K562 (cell line): Measurements from ENCODE around the gene OR51V1. TPM values are rescaled to one million over a fixed set of nuclear protein-coding genes. Genes with fewer than 3 reads are reported as not detected.

Source experiments
- CBX1 ChIP-seq: sonication (generic); IDR thresholded peaks from 2 replicates; pipeline ENCODE4 v1.6.1; 2016; ENCODE audit warnings: antibody characterized with exemption, low read depth, mild to moderate bottlenecking
- ELF2 ChIP-seq: fragments of 250-450 bp; sonication (Bioruptor Pico); IDR thresholded peaks from 2 replicates; pipeline ENCODE4 v1.5.0; 2021; ENCODE audit warnings: mild to moderate bottlenecking
- ETV5 ChIP-seq: sonication (generic); formaldehyde crosslinking; IDR thresholded peaks from 2 replicates; pipeline ENCODE4 v1.4.0; 2020; ENCODE audit warnings: low read depth, mild to moderate bottlenecking, missing genetic modification reagents
- FOSL1 ChIP-seq: fragments of 200-800 bp; sonication (Bioruptor generic); conservative IDR thresholded peaks from 2 replicates; pipeline ENCODE4 v1.6.1; 2016; ENCODE audit warnings: missing genetic modification characterization, missing compliant biosample characterization
- HSF4 ChIP-seq: fragments of 250-450 bp; sonication (Bioruptor Pico); IDR thresholded peaks from 2 replicates; pipeline ENCODE4 v2.1.2; 2022; ENCODE audit warnings: mild to moderate bottlenecking, moderate library complexity, borderline replicate concordance
- LCOR ChIP-seq: sonication (generic); formaldehyde crosslinking; IDR thresholded peaks from 2 replicates; pipeline ENCODE4 v1.8.0; 2022; ENCODE audit warnings: mild to moderate bottlenecking, missing genetic modification reagents
- MAFG ChIP-seq: fragments of 450-650 bp; conservative IDR thresholded peaks from 2 replicates; pipeline ENCODE4 v1.6.1; 2016; ENCODE audit warnings: missing genetic modification characterization, missing compliant biosample characterization
- MCM3 ChIP-seq: fragments of 450-650 bp; IDR thresholded peaks from 2 replicates; pipeline ENCODE4 v1.6.1; 2016
- NCOA1 ChIP-seq: fragments of 450-650 bp; IDR thresholded peaks from 2 replicates; pipeline ENCODE4 v1.6.1; 2016; ENCODE audit warnings: low read depth
- OTX1 ChIP-seq: fragments of 450-650 bp; formaldehyde crosslinking; IDR thresholded peaks from 2 replicates; pipeline ENCODE4 v1.4.0; 2022; ENCODE audit warnings: mild to moderate bottlenecking
- SRSF1 ChIP-seq: fragments of 200-400 bp; formaldehyde crosslinking; IDR thresholded peaks from 2 replicates; pipeline ENCODE4 v1.6.1; 2017; ENCODE audit warnings: mild to moderate bottlenecking, low read depth, low read length, moderate library complexity
- polyA plus RNA-seq, 8 experiments: library from polyadenylated mRNA; depleted of rRNA in 4 of 8; stranded (reverse) in 5 of 8; unstranded in 3 of 8; fragments of >200 nt; fragmentation: Nextera tagmentation in 2 of 8; fragmentation: Illumina TruSeq in 1 of 8; extraction: Ambion mirVana in 2 of 8; extraction: Trizol in 1 of 8; gene quantifications; 2 replicates each; pipeline versions ENCODE4 v1.2.1 to v1.2.3, GENCODE V29; 2011 to 2014; ENCODE audit warnings: inconsistent platforms in 1 of 8, missing spikeins in 1 of 8
- total RNA-seq, 7 experiments: library from RNA; depleted of rRNA in 6 of 7; stranded (reverse); fragments of >200 nt in 6 of 7; fragmentation: Illumina TruSeq in 2 of 7; extraction: Trizol in 2 of 7; gene quantifications; 2 replicates each; pipeline versions ENCODE4 v1.2.1 to v1.2.3, GENCODE V29; 2011 to 2021; ENCODE audit warnings: low replicate concordance in 1 of 7
- TF ChIP-seq, protein P1 (sequence below): sonication (generic); formaldehyde crosslinking; IDR thresholded peaks from 2 replicates; pipeline ENCODE4 v1.8.0; 2023; ENCODE audit warnings: missing genetic modification reagents, mild to moderate bottlenecking, borderline replicate concordance
- TF ChIP-seq, protein P2 (sequence below): fragments of 250-450 bp; sonication (Bioruptor Pico); IDR thresholded peaks from 2 replicates; pipeline ENCODE4 v1.5.0; 2021
- TF ChIP-seq, protein P3 (sequence below): fragments of 450-650 bp; IDR thresholded peaks from 2 replicates; pipeline ENCODE4 v1.6.1; 2018; ENCODE audit warnings: mild to moderate bottlenecking, low read depth; ENCODE audit not compliant: partially characterized antibody
- TF ChIP-seq, protein P4 (sequence below): fragments of 250-450 bp; sonication (Bioruptor Pico); IDR thresholded peaks from 2 replicates; pipeline ENCODE4 v1.5.0; 2020; ENCODE audit warnings: mild to moderate bottlenecking, borderline replicate concordance

Gene OR51V1
- total and polyA plus RNA-seq, 9 of the 15 experiments (the other 6 are each of a cell fraction or from before 2014, with no cell fraction given): not detected

DNA sequence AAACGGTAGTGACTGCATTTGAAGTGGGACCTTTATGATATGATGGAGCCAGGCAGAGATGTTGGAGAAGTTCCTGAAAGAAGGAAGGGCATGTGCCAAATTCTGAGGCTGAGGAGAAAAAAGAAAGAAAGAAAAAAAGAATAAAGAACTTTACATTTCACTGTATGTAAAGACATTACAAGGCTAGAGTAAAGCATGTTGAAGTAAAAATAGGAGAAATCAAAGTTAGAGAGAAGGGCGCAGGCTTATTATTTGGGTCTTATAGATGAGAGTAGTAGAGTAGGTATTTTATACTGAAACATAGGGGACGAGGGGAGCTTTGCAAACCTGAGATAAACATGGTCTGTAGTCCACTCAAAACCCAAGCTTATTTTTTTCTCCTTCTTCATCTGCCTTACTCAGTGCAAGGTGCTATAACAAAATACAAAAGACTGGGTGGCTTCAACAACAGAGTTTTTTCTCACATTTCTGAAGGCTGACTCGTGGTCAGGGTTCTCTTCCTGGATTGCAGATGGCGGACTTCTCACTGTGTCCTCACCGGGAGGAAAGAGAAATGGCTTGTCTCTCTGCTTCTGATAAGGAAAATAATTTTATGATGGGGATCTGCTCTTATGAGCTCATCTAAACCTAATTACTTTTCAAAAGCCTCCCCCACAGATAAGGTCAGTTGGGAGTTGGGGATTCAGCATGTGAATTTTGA, 46.4 kb upstream of the OR51V1 start (continued):
- TF ChIP-seq ETV5 (no peak), HSF4 (CRISPR knock-in tag) (no peak), ELF2 (0 out of 2 replicates have a peak, but pooled peaks have one; percentile 27), MAFG (tag) (no peak), FOSL1 (no peak; the same call in 1 of the 2 replicates), OTX1 (CRISPR knock-in tag) (no peak), SRSF1 (no peak), NCOA1 (no peak), CBX1 (no peak), MCM3 (no peak), LCOR (no peak)
- TF ChIP-seq, protein P1, sequence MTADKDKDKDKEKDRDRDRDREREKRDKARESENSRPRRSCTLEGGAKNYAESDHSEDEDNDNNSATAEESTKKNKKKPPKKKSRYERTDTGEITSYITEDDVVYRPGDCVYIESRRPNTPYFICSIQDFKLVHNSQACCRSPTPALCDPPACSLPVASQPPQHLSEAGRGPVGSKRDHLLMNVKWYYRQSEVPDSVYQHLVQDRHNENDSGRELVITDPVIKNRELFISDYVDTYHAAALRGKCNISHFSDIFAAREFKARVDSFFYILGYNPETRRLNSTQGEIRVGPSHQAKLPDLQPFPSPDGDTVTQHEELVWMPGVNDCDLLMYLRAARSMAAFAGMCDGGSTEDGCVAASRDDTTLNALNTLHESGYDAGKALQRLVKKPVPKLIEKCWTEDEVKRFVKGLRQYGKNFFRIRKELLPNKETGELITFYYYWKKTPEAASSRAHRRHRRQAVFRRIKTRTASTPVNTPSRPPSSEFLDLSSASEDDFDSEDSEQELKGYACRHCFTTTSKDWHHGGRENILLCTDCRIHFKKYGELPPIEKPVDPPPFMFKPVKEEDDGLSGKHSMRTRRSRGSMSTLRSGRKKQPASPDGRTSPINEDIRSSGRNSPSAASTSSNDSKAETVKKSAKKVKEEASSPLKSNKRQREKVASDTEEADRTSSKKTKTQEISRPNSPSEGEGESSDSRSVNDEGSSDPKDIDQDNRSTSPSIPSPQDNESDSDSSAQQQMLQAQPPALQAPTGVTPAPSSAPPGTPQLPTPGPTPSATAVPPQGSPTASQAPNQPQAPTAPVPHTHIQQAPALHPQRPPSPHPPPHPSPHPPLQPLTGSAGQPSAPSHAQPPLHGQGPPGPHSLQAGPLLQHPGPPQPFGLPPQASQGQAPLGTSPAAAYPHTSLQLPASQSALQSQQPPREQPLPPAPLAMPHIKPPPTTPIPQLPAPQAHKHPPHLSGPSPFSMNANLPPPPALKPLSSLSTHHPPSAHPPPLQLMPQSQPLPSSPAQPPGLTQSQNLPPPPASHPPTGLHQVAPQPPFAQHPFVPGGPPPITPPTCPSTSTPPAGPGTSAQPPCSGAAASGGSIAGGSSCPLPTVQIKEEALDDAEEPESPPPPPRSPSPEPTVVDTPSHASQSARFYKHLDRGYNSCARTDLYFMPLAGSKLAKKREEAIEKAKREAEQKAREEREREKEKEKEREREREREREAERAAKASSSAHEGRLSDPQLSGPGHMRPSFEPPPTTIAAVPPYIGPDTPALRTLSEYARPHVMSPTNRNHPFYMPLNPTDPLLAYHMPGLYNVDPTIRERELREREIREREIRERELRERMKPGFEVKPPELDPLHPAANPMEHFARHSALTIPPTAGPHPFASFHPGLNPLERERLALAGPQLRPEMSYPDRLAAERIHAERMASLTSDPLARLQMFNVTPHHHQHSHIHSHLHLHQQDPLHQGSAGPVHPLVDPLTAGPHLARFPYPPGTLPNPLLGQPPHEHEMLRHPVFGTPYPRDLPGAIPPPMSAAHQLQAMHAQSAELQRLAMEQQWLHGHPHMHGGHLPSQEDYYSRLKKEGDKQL: no peak
- TF ChIP-seq, protein P2, sequence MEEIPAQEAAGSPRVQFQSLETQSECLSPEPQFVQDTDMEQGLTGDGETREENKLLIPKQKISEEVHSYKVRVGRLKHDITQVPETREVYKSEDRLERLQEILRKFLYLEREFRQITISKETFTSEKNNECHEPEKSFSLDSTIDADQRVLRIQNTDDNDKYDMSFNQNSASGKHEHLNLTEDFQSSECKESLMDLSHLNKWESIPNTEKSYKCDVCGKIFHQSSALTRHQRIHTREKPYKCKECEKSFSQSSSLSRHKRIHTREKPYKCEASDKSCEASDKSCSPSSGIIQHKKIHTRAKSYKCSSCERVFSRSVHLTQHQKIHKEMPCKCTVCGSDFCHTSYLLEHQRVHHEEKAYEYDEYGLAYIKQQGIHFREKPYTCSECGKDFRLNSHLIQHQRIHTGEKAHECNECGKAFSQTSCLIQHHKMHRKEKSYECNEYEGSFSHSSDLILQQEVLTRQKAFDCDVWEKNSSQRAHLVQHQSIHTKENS: no peak
- TF ChIP-seq, protein P3, sequence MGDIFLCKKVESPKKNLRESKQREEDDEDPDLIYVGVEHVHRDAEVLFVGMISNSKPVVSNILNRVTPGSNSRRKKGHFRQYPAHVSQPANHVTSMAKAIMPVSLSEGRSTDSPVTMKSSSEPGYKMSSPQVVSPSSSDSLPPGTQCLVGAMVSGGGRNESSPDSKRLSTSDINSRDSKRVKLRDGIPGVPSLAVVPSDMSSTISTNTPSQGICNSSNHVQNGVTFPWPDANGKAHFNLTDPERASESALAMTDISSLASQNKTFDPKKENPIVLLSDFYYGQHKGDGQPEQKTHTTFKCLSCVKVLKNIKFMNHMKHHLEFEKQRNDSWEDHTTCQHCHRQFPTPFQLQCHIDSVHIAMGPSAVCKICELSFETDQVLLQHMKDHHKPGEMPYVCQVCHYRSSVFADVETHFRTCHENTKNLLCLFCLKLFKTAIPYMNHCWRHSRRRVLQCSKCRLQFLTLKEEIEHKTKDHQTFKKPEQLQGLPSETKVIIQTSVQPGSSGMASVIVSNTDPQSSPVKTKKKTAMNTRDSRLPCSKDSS: no peak
- TF ChIP-seq, protein P4, sequence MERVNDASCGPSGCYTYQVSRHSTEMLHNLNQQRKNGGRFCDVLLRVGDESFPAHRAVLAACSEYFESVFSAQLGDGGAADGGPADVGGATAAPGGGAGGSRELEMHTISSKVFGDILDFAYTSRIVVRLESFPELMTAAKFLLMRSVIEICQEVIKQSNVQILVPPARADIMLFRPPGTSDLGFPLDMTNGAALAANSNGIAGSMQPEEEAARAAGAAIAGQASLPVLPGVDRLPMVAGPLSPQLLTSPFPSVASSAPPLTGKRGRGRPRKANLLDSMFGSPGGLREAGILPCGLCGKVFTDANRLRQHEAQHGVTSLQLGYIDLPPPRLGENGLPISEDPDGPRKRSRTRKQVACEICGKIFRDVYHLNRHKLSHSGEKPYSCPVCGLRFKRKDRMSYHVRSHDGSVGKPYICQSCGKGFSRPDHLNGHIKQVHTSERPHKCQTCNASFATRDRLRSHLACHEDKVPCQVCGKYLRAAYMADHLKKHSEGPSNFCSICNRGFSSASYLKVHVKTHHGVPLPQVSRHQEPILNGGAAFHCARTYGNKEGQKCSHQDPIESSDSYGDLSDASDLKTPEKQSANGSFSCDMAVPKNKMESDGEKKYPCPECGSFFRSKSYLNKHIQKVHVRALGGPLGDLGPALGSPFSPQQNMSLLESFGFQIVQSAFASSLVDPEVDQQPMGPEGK (CRISPR knock-in tag): no peak
